ENCODE results near the gene DNAH3.

The DNAH3 gene

GRCh38 chr16:21023509-21024202, 127.0 kb downstream of the DNAH3 start:
- TF ChIP-seq CTCF (IDR thresholded peaks at IDR 0.05; ENCODE audit: low read depth, low read length, missing control alignments), result no peak
- DNase-seq (ENCODE audit: low read depth), result no peak
- in situ Hi-C loops (cut with HindIII; ENCODE audit: low sequenced_read_pairs), result no loop called here
- no peak overlapping the region for H3K4me3 ChIP-seq (ENCODE audit: low read depth, low read length)

DNA sequence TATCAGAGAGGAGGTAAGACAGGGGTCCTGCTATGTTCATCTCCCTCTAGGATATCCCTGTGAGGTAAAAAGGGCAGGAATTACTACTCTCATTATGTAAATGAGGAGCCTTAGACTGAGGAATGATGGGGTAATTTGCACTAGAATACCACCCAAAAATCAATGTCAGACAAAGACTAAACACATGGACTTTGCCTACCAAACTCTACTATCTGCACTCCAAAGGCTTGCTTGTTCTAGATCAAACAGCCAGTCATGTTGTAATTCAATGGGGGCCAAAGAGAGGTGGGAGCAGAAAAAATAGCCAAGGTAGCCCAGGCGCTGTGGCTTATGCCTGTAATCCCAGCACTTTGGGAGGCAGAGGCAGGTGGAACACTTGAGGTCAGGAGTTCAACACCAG, 129.3 kb downstream of the DNAH3 start:
- in situ Hi-C loops (cut with HindIII; ENCODE audit: low sequenced_read_pairs), result no loop called here
- DNase-seq (ENCODE audit: low read depth), result no peak
- no peak overlapping the region for H3K4me3 ChIP-seq (ENCODE audit: low read depth, low read length)

DNA sequence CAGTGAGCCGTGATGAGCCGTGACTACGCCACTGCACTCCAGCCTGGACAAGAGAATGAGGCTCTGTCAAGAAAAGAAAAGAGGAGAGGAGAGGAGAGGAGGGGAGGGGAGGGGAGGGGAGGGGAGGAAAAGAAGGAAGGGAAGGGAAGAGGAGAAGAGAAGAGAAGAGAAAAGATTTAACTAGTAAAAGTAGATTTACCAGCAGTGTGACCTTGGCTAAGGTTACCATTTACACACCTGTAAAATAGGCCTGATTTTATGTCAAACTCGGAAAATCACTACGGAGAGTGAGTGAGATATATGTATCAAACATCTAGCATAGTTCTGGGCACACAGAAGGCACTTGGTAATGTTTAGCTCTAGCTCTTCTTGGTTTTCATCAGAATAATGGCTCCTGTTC, 140.8 kb downstream of the DNAH3 start:
- in situ Hi-C loops (cut with HindIII; ENCODE audit: low sequenced_read_pairs), result loop anchor here (10.0 kb wide), 1 partner anchor 245 kb away; no protein-coding TSS in a partner anchor
- no peak for TF ChIP-seq CTCF (IDR thresholded peaks at IDR 0.05; ENCODE audit: low read depth, low read length, missing control alignments)
- no peak for DNase-seq (ENCODE audit: low read depth)
- H3K4me3 ChIP-seq (ENCODE audit: low read depth, low read length), result no peak overlapping the region

More for the DNA sequence above, 129.3 kb downstream of the DNAH3 start:
- TF ChIP-seq CTCF (IDR thresholded peaks at IDR 0.05; ENCODE audit: low read depth, low read length, missing control alignments), result no peak

DNA sequence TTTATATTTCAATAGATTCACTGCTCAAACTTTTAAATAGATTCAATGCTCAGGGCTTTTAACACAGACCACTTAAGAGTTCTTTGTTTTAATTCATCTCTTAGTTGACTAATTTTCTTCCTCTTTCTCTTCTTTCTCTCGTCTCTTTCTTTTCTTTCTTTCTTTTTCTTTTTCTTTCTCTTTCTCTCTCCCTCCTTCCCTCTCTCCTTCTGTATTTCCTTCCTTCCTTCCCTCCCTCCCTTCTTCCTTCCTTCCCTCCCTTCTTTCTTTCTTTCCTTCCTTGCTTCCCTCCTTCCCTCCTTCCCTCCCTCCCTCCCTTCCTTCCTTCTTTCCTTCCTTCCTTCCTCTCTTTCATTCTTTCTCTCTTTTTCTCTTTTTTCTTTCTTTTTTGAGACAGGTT, 145.6 kb downstream of the DNAH3 start:
- in situ Hi-C loops (cut with HindIII; ENCODE audit: low sequenced_read_pairs), result no loop called here
- no peak for TF ChIP-seq CTCF (IDR thresholded peaks at IDR 0.05; ENCODE audit: low read depth, low read length, missing control alignments)
- H3K4me3 ChIP-seq (ENCODE audit: low read depth, low read length), result no peak overlapping the region
- DNase-seq (ENCODE audit: low read depth), result no peak

DNA sequence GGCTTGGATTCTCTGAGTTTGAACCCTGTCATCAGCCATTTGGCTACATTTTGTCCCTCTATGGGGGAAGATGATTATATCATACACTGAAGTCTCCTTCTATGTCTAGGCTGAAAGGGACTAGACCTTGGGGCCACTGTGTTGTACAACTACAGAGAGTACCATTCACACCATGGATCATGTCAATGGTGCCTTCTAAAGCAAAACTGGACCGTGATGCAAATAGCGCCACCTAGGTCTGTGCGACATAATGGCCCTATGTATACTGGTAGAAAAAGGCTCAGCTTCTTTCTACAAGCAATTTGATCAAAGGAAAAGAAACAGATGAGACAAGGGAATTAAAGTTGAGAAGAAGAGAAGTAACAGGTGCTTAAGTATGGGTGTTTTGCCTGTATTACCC, 149.4 kb downstream of the DNAH3 start:
- peak; percentile 37 for TF ChIP-seq CTCF (IDR thresholded peaks at IDR 0.05; ENCODE audit: low read depth, low read length, missing control alignments)
- no peak overlapping the region for H3K4me3 ChIP-seq (ENCODE audit: low read depth, low read length)
- no peak for DNase-seq (ENCODE audit: low read depth)
- in situ Hi-C loops (cut with HindIII; ENCODE audit: low sequenced_read_pairs), result no loop called here

GRCh38 chr16:20997147-20997546, 153.5 kb downstream of the DNAH3 start:
- H3K4me3 ChIP-seq (ENCODE audit: low read depth, low read length), result no peak overlapping the region
- no peak for DNase-seq (ENCODE audit: low read depth)
- in situ Hi-C loops (cut with HindIII; ENCODE audit: low sequenced_read_pairs), result no loop called here
- no peak for TF ChIP-seq CTCF (IDR thresholded peaks at IDR 0.05; ENCODE audit: low read depth, low read length, missing control alignments)

Data from astrocyte of the cerebellum (primary cell).